Pancreas (tissue), 10 donors: ENCODE results near the gene DDHD1. TPM values are rescaled to one million over a fixed set of nuclear protein-coding genes. Genes with fewer than 3 reads are reported as not detected.

Experiments used
- ATAC-seq, 4 donors: fragments of 200-7000 bp; cut with Tn5 transposase; one replicate each; pipeline versions ENCODE4 v1.8.0 to v1.9.1; 2020; ENCODE audit warnings: mild to moderate bottlenecking in 4 of 4, moderate library complexity in 4 of 4
- DNase-seq, 6 donors: peaks; one replicate each; pipeline ENCODE4 v3.0.0-alpha.2; 2020
- FAIRE-seq: peaks from 2 replicates; lab custom pipeline; 2012; peaks lifted over from hg19 to GRCh38; lab: Jason Lieb, UNC
- H3K27ac ChIP-seq, 4 donors: fragments of 200-600 bp; sonication (generic); 1 replicate in 3 of 4; 2 replicates in 1 of 4; pipeline versions ENCODE4 v1.5.0 to v1.8.0; 2020
- H3K27me3 ChIP-seq, 4 donors: fragments of 200-600 bp; one replicate each; pipeline ENCODE4 v1.8.0; 2021
- H3K36me3 ChIP-seq, 3 donors: fragments of 200-600 bp; sonication (generic) in 1 of 3; one replicate each; pipeline versions ENCODE4 v1.5.0 to v1.8.0; 2020 to 2021
- H3K4me1 ChIP-seq, 3 donors: fragments of 200-600 bp; one replicate each; pipeline ENCODE4 v1.8.0; 2021
- H3K4me3 ChIP-seq, 4 donors: fragments of 200-600 bp; sonication (generic) in 2 of 4; one replicate each; pipeline versions ENCODE4 v1.5.0 to v1.8.0; 2020 to 2021
- H3K9me3 ChIP-seq, 4 donors: fragments of 200-600 bp; one replicate each; pipeline ENCODE4 v1.8.0; 2021
- WGBS, 2 donors: extraction: QIAGEN DNeasy Blood & Tissue Kit; methylation state at CpG; one replicate each; pipeline ENCODE4 v1.1.7; 2013; 5-methylcytosine and 5-hydroxymethylcytosine counted together
- intact Hi-C, 3 donors: fragments of 100-400 bp; cut with DNase I; formaldehyde crosslinking; loops; one replicate each; pipeline versions ENCODE4 v1.11.1 to v1.14.2; 2022
- polyA plus RNA-seq, 2 donors: library from polyadenylated mRNA; stranded (reverse); fragments of 200-250 nt; gene quantifications; one replicate each; pipeline ENCODE4 v1.2.3, GENCODE V29; 2013
- total RNA-seq, 6 donors: library from RNA; stranded (reverse); fragmentation: NEBNext Ultra II Directional in 4 of 6; extraction: Animal tissue kit (Norgen Biotek cat#: 25700) in 4 of 6; gene quantifications; one replicate each; pipeline versions ENCODE4 v1.2.1 to v1.2.4, GENCODE V29; 2021 to 2023
- TF ChIP-seq, protein P1 (sequence below), 4 donors: fragments of 200-600 bp; sonication (generic) in 3 of 4; IDR thresholded peaks; one replicate each; pipeline versions ENCODE4 v1.5.0 to v1.8.0; 2021; ENCODE audit warnings: antibody characterized with exemption in 4 of 4
- donor health status: healthy with polysubstance abuse.
- donor health status: DM: no; HTN: no; CAD: no; lungs with moderate emphysema.
- donor health status: DM: no; HTN: no; CAD: no.
- donor health status: control.
- donor health status: control.
- donor health status: Bipolar disorder and iron deficiency.
- donor health status: DM: yes; HTN: yes; CAD: no.
- donor health status: DM: no; HTN: no; CAD: no.
- donor health status: DM: no; HTN: no; CAD: no.
- donor health status: DM: yes; HTN: yes; CAD: no.

DDHD1 gene
- total and polyA plus RNA-seq, 8 donors = 3.5 to 6.9 (median 4.7) TPM

DNA sequence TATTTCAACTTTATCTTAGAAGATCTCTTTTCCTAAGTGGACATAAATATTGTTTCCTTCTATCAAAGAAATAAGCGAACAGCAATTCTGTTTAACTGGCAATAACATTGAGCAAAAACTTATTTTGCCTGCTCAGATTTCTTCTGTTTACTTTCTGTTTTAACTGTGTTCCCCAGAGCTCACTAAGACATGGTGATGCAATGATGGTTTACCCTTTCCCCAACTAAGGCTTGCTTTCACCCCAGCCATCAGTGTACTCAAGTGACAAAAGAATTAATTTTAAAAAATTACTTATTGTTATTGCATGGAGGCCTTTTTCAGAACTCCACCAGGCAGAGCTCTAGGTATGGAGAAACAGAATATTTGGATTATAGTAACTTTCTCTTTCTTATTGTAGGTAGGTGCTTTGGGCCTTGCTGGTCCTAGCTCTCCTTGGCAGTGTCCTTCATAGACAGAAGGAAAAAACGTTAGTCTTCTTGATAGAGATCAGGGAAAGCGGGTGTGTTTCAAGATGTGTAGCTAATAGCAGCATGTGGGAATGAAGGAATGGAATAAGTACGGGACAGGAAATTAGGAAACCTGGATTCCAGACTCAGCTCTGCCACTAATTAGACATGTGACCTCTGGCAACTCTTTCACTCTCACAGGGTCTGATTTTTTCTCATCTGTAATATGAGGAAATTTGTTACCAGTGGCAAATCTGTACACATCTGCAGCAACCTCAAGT lies 14.6 kb upstream of the DDHD1 start:
- no peak overlapping the region for H3K27ac ChIP-seq
- no peak overlapping the region for H3K4me3 ChIP-seq
- H3K36me3 ChIP-seq = no peaks in the 10 kb centered on the region
- no peaks in the 10 kb centered on the region for H3K4me1 ChIP-seq
- no peaks in the 10 kb centered on the region for H3K27me3 ChIP-seq
- intact Hi-C loops = no loop called here
- WGBS, 2 donors = 71 to 80% methylated on average over 4 of the region's 4 CpGs
- ATAC-seq (peak in 1 of 4 donors; percentile 51), FAIRE-seq (no peak), DNase-seq (no peak)
- TF ChIP-seq, protein P1, sequence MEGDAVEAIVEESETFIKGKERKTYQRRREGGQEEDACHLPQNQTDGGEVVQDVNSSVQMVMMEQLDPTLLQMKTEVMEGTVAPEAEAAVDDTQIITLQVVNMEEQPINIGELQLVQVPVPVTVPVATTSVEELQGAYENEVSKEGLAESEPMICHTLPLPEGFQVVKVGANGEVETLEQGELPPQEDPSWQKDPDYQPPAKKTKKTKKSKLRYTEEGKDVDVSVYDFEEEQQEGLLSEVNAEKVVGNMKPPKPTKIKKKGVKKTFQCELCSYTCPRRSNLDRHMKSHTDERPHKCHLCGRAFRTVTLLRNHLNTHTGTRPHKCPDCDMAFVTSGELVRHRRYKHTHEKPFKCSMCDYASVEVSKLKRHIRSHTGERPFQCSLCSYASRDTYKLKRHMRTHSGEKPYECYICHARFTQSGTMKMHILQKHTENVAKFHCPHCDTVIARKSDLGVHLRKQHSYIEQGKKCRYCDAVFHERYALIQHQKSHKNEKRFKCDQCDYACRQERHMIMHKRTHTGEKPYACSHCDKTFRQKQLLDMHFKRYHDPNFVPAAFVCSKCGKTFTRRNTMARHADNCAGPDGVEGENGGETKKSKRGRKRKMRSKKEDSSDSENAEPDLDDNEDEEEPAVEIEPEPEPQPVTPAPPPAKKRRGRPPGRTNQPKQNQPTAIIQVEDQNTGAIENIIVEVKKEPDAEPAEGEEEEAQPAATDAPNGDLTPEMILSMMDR (IDR thresholded peaks at IDR 0.05) = no peak
- no peaks in the 10 kb centered on the region for H3K9me3 ChIP-seq

DNA sequence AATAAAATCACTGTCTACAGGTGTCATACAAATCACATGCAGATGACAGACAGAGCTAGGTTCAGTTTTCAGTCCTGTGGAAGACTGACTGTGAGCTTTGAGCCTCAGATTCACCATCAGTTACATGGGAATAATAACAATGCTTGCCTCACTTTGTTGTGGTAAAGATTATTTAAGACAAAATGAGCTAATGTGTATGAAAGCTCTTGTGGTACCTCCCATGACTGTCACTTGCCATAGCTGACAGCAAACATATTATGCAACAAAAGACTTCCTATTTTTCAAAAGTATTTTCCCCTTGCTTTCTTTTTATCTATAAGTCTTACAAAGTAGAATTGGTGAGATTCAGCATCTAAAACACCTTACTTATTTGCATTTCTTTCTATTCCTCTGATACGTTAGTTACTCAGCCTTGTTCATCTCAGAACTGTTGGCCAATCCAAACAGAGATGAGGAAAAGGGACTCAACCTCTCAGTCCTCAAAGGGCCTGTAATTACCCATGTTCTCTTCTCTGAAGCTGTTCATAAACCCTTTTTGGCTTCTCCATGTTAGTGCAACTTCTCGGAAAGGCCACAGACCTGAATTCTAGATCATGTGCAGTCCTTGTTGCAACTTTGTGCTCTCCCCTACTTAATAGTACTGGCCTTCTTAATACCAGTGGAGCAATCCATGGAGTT lies 8.8 kb upstream of the DDHD1 start:
- H3K4me1 ChIP-seq = no peaks in the 10 kb centered on the region
- 87 to 95% methylated on average over 2 of the region's 2 CpGs for WGBS, 2 donors
- H3K27me3 ChIP-seq = no peaks in the 10 kb centered on the region
- H3K27ac ChIP-seq = peak overlapping the region in 1 of 4 donors; percentile 48
- H3K9me3 ChIP-seq = no peaks in the 10 kb centered on the region
- peak in 1 of 4 donors; percentile 27 for ATAC-seq
- intact Hi-C loops = no loop called here
- DNase-seq = no peak
- no peak overlapping the region for H3K4me3 ChIP-seq
- no peaks in the 10 kb centered on the region for H3K36me3 ChIP-seq
- TF ChIP-seq, protein P1 (IDR thresholded peaks at IDR 0.05) = no peak
- FAIRE-seq = no peak

DNA sequence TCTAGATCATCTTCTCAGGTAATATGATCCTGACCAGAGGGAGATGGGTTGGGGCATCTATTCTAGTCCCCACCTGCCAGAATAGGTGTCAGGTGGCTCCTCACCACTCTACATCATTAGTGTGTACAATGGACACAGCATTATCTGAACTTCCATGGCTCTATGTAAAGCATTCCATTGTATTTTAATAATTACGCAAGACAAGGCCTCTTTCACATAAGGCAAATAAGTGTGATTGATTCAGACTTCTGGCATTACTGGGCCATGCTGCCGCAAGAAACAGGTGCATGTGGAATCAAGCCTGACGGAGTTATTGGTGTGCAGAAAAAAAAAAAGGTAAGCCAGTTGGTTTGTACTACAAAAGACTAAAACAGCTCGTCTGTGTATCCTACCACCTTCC lies 3.1 kb upstream of the DDHD1 start:
- intact Hi-C loops = no loop called here
- no peaks in the 10 kb centered on the region for H3K27me3 ChIP-seq
- no peaks in the 10 kb centered on the region for H3K36me3 ChIP-seq
- TF ChIP-seq, protein P1 (IDR thresholded peaks at IDR 0.05) = no peak
- no peaks in the 10 kb centered on the region for H3K9me3 ChIP-seq
- ATAC-seq = no peak
- no peak for DNase-seq
- no peak for FAIRE-seq
- H3K4me1 ChIP-seq = peaks cover 0 to 3% (median 0%) of the 10 kb centered on the region in 3 donors
- no peak overlapping the region for H3K4me3 ChIP-seq
- WGBS, 2 donors = 71 to 84% methylated on average over 4 of the region's 4 CpGs
- H3K27ac ChIP-seq = no peak overlapping the region

DNA sequence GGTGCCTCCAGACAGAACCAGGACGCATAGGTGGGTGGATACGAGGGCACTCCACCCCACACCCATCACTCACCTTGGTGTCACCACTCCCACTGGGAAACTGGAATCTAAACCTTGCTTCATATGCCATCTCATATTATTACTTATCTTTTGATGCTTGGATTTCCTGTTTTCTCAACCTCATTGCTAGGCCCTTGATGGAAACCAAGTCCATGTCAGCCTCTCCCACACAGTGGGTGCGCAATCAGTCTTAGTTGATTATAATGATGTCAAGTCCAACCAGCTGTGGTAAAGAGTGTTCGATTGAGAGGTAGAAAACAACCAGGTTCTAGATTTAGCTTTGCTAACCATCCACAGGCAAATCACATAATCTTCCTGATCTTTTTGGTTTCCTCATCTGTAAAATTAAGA lies 584 bp upstream of the DDHD1 start:
- ATAC-seq (no peak), DNase-seq (no peak), FAIRE-seq (no peak)
- Histone ChIP-seq H3K4me1 (peaks cover 0 to 8% (median 8%) of the 10 kb centered on the region in 3 donors), H3K27me3 (no peaks in the 10 kb centered on the region), H3K36me3 (no peaks in the 10 kb centered on the region), H3K27ac (peak overlapping the region; percentile 27 to 89 (median 84)), H3K9me3 (no peaks in the 10 kb centered on the region), H3K4me3 (peak overlapping the region; percentile 64 to 89 (median 82))
- intact Hi-C loops = no loop called here
- TF ChIP-seq, protein P1 (IDR thresholded peaks at IDR 0.05) = no peak
- WGBS, 2 donors = 66 to 76% methylated on average over 4 of the region's 4 CpGs
